Thyroid gland (tissue), 4 donors: Measurements from ENCODE around the gene RANBP10.

Experiments used
- POLR2A ChIP-seq, 2 donors: fragments of 450-650 bp; IDR thresholded peaks; one replicate each; pipeline ENCODE4 v1.6.1; 2017; ENCODE audit warnings: antibody characterized with exemption in 2 of 2, mild to moderate bottlenecking in 2 of 2, moderate library complexity in 1 of 2
- TF ChIP-seq, protein P1 (sequence below), 6 experiments: fragments of 200-600 bp in 3 of 6; fragments of 450-650 bp in 3 of 6; sonication (generic) in 3 of 6; IDR thresholded peaks; one replicate each; pipeline ENCODE4 v1.5.1; 2016 to 2019; ENCODE audit warnings: antibody characterized with exemption in 6 of 6, mild to moderate bottlenecking in 2 of 6, inconsistent platforms in 1 of 6, moderate library complexity in 1 of 6

- TF ChIP-seq, protein P1, sequence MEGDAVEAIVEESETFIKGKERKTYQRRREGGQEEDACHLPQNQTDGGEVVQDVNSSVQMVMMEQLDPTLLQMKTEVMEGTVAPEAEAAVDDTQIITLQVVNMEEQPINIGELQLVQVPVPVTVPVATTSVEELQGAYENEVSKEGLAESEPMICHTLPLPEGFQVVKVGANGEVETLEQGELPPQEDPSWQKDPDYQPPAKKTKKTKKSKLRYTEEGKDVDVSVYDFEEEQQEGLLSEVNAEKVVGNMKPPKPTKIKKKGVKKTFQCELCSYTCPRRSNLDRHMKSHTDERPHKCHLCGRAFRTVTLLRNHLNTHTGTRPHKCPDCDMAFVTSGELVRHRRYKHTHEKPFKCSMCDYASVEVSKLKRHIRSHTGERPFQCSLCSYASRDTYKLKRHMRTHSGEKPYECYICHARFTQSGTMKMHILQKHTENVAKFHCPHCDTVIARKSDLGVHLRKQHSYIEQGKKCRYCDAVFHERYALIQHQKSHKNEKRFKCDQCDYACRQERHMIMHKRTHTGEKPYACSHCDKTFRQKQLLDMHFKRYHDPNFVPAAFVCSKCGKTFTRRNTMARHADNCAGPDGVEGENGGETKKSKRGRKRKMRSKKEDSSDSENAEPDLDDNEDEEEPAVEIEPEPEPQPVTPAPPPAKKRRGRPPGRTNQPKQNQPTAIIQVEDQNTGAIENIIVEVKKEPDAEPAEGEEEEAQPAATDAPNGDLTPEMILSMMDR (IDR thresholded peaks at IDR 0.05) = no peak
- TF ChIP-seq POLR2A (IDR thresholded peaks at IDR 0.05) = no peak
Observed at GRCh38 chr16:67782567-67783352, 23.6 kb downstream of the RANBP10 start.
